Astrocyte (in vitro differentiated cells and primary cell): ENCODE data around the gene SKAP2. TPM values are rescaled to one million over a fixed set of nuclear protein-coding genes. Genes with fewer than 3 reads are reported as not detected.

Experiments
- DNase-seq: peaks from one replicate; pipeline ENCODE4 v3.0.0-alpha.2; 2010; ENCODE audit warnings: low read depth
- FAIRE-seq: peaks from 2 replicates; lab custom pipeline; 2011; peaks lifted over from hg19 to GRCh38; lab: Jason Lieb, UNC
- H2AFZ ChIP-seq: 2 replicates; pipeline ENCODE4 v1.6.0; 2012; ENCODE audit warnings: low read depth, low read length, inconsistent platforms
- H3K27ac ChIP-seq: 2 replicates; pipeline ENCODE4 v1.5.1; 2011; ENCODE audit warnings: low read depth, low read length, inconsistent platforms
- H3K27me3 ChIP-seq: 2 replicates; pipeline ENCODE4 v1.6.0; 2011; ENCODE audit warnings: low read length, inconsistent platforms; ENCODE audit not compliant: insufficient read depth
- H3K36me3 ChIP-seq: 2 replicates; pipeline ENCODE4 v1.5.1; 2011; ENCODE audit warnings: low read length, inconsistent platforms; ENCODE audit not compliant: insufficient read depth
- H3K4me1 ChIP-seq: 2 replicates; pipeline ENCODE4 v1.5.1; 2011; ENCODE audit warnings: low read length, inconsistent platforms; ENCODE audit not compliant: insufficient read depth
- H3K4me2 ChIP-seq: 2 replicates; pipeline ENCODE4 v1.6.0; 2012; ENCODE audit warnings: low read length, inconsistent platforms
- H3K4me3 ChIP-seq: 2 replicates; pipeline ENCODE4 v1.5.1; 2011; ENCODE audit warnings: low read depth, mild to moderate bottlenecking, low read length, inconsistent platforms; ENCODE audit not compliant: insufficient read depth
- H3K79me2 ChIP-seq: 2 replicates; pipeline ENCODE4 v1.6.0; 2012; ENCODE audit warnings: mild to moderate bottlenecking, low read length, inconsistent platforms; ENCODE audit not compliant: insufficient read depth
- H3K9ac ChIP-seq: 2 replicates; pipeline ENCODE4 v1.6.0; 2012; ENCODE audit warnings: mild to moderate bottlenecking, low read length, inconsistent platforms
- H3K9me3 ChIP-seq: 2 replicates; pipeline ENCODE4 v1.5.1; 2012; ENCODE audit warnings: low read depth, mild to moderate bottlenecking, low read length, inconsistent platforms; ENCODE audit not compliant: insufficient read depth
- H4K20me1 ChIP-seq: 2 replicates; pipeline ENCODE4 v1.6.0; 2012; ENCODE audit warnings: low read length, inconsistent platforms; ENCODE audit not compliant: insufficient read depth
- H3K27ac Mint-ChIP-seq: one replicate; pipeline ENCODE4 v1.8.0; 2021; ENCODE audit warnings: mild to moderate bottlenecking, mixed read lengths; ENCODE audit not compliant: unreplicated experiment
- H3K27me3 Mint-ChIP-seq: one replicate; pipeline ENCODE4 v1.8.0; 2021; ENCODE audit warnings: low read depth, mixed read lengths; ENCODE audit not compliant: unreplicated experiment
- H3K36me3 Mint-ChIP-seq: one replicate; pipeline ENCODE4 v1.8.0; 2021; ENCODE audit warnings: low read depth, mixed read lengths; ENCODE audit not compliant: unreplicated experiment
- H3K4me1 Mint-ChIP-seq: one replicate; pipeline ENCODE4 v1.8.0; 2021; ENCODE audit warnings: low read depth, mixed read lengths; ENCODE audit not compliant: unreplicated experiment
- H3K4me3 Mint-ChIP-seq: one replicate; pipeline ENCODE4 v1.8.0; 2021; ENCODE audit warnings: mild to moderate bottlenecking, moderate library complexity, mixed read lengths; ENCODE audit not compliant: unreplicated experiment
- H3K9me3 Mint-ChIP-seq: one replicate; pipeline ENCODE4 v1.8.0; 2021; ENCODE audit warnings: mild to moderate bottlenecking, mixed read lengths; ENCODE audit not compliant: unreplicated experiment
- EZH2 ChIP-seq: IDR thresholded peaks from 2 replicates; pipeline ENCODE4 v1.6.1; 2012; ENCODE audit warnings: mild to moderate bottlenecking, low read length, inconsistent platforms; ENCODE audit not compliant: insufficient read depth
- total RNA-seq: library from RNA; stranded (reverse); gene quantifications from 2 replicates; pipeline ENCODE4 v1.2.1, GENCODE V29; 2021
- TF ChIP-seq, protein P1 (sequence below): IDR thresholded peaks from 2 replicates; pipeline ENCODE4 v1.5.1; 2011; ENCODE audit warnings: low read depth, mild to moderate bottlenecking, inconsistent platforms, low read length, moderate library complexity; ENCODE audit not compliant: insufficient read depth

SKAP2 gene
- total RNA-seq, 1 donor from 2014 or later = 10.1 TPM

DNA sequence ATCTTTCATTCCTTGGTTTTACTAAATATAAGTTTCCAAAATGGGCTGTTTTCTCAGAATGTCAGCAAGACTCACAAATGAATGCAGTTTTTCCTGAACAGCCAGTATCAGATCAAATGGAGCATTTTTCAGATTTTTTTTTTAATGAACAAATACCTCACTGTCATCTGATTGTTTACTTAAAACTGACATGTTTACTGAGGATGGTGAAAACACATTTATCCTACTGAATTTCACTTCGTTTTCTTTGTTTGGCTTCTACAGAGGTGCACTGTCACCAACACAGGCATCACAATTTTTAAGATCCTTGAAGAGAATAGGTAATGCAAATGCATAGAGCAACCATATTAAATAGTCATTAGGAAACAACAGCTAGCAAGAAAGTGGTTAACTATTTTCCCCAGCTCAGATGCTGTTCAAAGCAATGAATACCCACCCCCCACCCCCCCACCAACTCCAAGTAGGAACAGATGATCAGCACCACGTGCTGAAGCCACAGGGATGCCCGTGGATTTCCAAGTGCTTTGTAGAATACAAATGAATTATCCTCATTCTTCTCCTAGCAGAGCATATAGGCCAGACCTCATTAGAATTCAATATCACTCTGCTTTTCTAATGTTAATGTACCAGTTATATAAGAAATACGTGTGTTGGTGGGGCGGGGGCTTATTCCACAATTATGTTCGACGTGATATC lies 205.9 kb downstream of the SKAP2 start:
- FAIRE-seq (no peak), DNase-seq (no peak)
- Histone ChIP-seq H3K4me3 (no peak overlapping the region), H3K4me1 (no peaks in the 10 kb centered on the region), H3K9me3 (no peaks in the 10 kb centered on the region), H3K4me2 (no peak overlapping the region), H3K79me2 (no peaks in the 10 kb centered on the region), H2AFZ (no peak overlapping the region), H4K20me1 (no peaks in the 10 kb centered on the region), H3K36me3 (no peaks in the 10 kb centered on the region), H3K27ac (no peak overlapping the region), H3K9ac (no peak overlapping the region), H3K27me3 (peaks cover 53% of the 10 kb centered on the region)
- Mint-ChIP-seq H3K36me3 (no peaks in the 10 kb centered on the region), H3K9me3 (no peaks in the 10 kb centered on the region), H3K27me3 (peaks cover 13% of the 10 kb centered on the region), H3K4me1 (peaks cover 8% of the 10 kb centered on the region), H3K27ac (no peak overlapping the region), H3K4me3 (no peak overlapping the region)
- TF ChIP-seq, protein P1, sequence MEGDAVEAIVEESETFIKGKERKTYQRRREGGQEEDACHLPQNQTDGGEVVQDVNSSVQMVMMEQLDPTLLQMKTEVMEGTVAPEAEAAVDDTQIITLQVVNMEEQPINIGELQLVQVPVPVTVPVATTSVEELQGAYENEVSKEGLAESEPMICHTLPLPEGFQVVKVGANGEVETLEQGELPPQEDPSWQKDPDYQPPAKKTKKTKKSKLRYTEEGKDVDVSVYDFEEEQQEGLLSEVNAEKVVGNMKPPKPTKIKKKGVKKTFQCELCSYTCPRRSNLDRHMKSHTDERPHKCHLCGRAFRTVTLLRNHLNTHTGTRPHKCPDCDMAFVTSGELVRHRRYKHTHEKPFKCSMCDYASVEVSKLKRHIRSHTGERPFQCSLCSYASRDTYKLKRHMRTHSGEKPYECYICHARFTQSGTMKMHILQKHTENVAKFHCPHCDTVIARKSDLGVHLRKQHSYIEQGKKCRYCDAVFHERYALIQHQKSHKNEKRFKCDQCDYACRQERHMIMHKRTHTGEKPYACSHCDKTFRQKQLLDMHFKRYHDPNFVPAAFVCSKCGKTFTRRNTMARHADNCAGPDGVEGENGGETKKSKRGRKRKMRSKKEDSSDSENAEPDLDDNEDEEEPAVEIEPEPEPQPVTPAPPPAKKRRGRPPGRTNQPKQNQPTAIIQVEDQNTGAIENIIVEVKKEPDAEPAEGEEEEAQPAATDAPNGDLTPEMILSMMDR = no peak
- TF ChIP-seq EZH2 = no peak

DNA sequence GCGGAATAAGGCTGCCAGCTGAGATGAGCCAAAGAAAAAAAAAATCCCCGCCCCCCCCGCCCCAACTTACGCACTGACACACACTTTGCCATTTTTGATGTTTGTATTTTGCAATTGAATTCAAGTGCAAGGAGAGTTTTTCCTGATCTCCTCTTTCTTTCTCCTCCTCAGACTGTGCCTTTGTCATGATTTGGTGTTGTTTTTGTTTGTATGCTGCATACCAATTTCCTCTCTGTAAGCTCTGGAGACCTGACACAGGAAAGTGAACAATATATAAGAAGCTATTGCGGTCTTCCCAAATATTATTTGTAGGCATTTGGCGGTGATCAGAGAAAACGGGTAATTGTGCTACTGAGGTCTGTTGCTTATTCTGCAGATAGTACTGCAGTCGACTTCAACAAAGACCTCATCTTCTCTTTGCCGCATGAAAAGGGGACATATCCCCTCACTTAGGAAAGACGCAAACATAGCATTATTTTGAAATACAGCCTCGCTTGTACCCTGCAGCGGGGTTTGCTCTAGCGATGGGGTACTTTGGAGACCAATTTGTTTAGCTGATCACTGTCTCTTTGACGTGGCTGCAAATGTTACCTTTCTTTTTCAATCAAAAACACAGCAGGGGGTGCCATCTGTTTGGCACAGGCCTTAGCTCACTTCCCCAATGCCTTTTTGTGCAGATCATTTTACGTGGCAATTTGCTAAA lies 206.6 kb downstream of the SKAP2 start:
- Histone ChIP-seq H3K79me2 (no peaks in the 10 kb centered on the region), H3K36me3 (no peaks in the 10 kb centered on the region), H3K9me3 (no peaks in the 10 kb centered on the region), H2AFZ (no peak overlapping the region), H3K4me1 (no peaks in the 10 kb centered on the region), H3K27me3 (peaks cover 48% of the 10 kb centered on the region), H4K20me1 (no peaks in the 10 kb centered on the region), H3K9ac (no peak overlapping the region), H3K4me3 (no peak overlapping the region), H3K27ac (no peak overlapping the region), H3K4me2 (no peak overlapping the region)
- no peaks in the 10 kb centered on the region for H3K9me3 Mint-ChIP-seq
- no peak for DNase-seq
- H3K4me1 Mint-ChIP-seq = peaks cover 8% of the 10 kb centered on the region
- H3K4me3 Mint-ChIP-seq = no peak overlapping the region
- TF ChIP-seq, protein P1 = no peak
- H3K27me3 Mint-ChIP-seq = peaks cover 7% of the 10 kb centered on the region
- no peaks in the 10 kb centered on the region for H3K36me3 Mint-ChIP-seq
- H3K27ac Mint-ChIP-seq = no peak overlapping the region
- no peak for FAIRE-seq

- Mint-ChIP-seq H3K27me3 (peaks cover 2% of the 10 kb centered on the region), H3K27ac (no peak overlapping the region), H3K4me3 (no peak overlapping the region), H3K9me3 (no peaks in the 10 kb centered on the region), H3K4me1 (peaks cover 8% of the 10 kb centered on the region), H3K36me3 (no peaks in the 10 kb centered on the region)
- Histone ChIP-seq H3K4me1 (no peaks in the 10 kb centered on the region), H4K20me1 (no peaks in the 10 kb centered on the region), H2AFZ (no peak overlapping the region), H3K4me2 (no peak overlapping the region), H3K9ac (no peak overlapping the region), H3K27me3 (peaks cover 45% of the 10 kb centered on the region), H3K27ac (no peak overlapping the region), H3K79me2 (no peaks in the 10 kb centered on the region), H3K9me3 (no peaks in the 10 kb centered on the region), H3K4me3 (no peak overlapping the region), H3K36me3 (no peaks in the 10 kb centered on the region)
- no peak for FAIRE-seq
- TF ChIP-seq, protein P1 = no peak
- TF ChIP-seq EZH2 = no peak
- no peak for DNase-seq
These were observed 207.2 kb downstream of the SKAP2 start for GRCh38 chr7:26657206-26657641.
